ENCODE data around the gene POU3F3. TPM values are rescaled to one million over a fixed set of nuclear protein-coding genes. Genes with fewer than 3 reads are reported as not detected.

The POU3F3 gene
- 1 to 10 TPM in 1 of 4 donors, under 1 TPM in 3; 0.17 to 1.7 (median 0.82) TPM for total RNA-seq

- TF ChIP-seq, protein P1, sequence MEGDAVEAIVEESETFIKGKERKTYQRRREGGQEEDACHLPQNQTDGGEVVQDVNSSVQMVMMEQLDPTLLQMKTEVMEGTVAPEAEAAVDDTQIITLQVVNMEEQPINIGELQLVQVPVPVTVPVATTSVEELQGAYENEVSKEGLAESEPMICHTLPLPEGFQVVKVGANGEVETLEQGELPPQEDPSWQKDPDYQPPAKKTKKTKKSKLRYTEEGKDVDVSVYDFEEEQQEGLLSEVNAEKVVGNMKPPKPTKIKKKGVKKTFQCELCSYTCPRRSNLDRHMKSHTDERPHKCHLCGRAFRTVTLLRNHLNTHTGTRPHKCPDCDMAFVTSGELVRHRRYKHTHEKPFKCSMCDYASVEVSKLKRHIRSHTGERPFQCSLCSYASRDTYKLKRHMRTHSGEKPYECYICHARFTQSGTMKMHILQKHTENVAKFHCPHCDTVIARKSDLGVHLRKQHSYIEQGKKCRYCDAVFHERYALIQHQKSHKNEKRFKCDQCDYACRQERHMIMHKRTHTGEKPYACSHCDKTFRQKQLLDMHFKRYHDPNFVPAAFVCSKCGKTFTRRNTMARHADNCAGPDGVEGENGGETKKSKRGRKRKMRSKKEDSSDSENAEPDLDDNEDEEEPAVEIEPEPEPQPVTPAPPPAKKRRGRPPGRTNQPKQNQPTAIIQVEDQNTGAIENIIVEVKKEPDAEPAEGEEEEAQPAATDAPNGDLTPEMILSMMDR (IDR thresholded peaks at IDR 0.05; ENCODE audit: low read depth), result no peak
These were observed at the start of gene POU3F3 for GRCh38 chr2:104853534-104854497. Gene POU3F3 (plus strand): TSS chr2:104854115. CDS start chr2:104855511, 1,396 bp downstream.

- TF ChIP-seq, protein P1 (IDR thresholded peaks at IDR 0.05; ENCODE audit: low read depth), result no peak
These were observed 49.6 kb upstream of the POU3F3 start for GRCh38 chr2:104804148-104804890.

- TF ChIP-seq, protein P1 (IDR thresholded peaks at IDR 0.05; ENCODE audit: low read depth), result no peak
These were observed 41.6 kb upstream of the POU3F3 start for GRCh38 chr2:104812286-104812685.

- TF ChIP-seq, protein P1 (IDR thresholded peaks at IDR 0.05; ENCODE audit: low read depth), result no peak
These were observed 37.8 kb upstream of the POU3F3 start for GRCh38 chr2:104816143-104816542.

DNA sequence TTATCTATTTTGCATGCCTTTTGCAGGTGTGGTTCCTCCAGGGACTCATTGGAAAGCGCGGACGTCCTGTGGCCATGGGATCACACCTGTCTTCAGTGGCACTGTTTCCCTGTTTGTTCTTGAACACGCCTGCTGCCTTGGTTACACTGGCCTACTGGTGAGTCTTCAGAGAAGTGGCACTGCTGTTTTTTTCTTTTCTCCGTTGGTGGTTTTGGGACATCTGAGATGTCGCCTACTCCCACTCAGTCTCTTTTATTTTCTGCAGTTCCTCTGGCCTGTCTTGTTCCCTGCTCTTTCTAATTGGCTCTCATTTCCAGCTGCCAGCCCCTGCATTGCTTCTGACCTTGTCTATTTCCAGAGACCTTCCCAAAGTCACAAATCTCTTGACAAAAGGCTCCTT is 35.7 kb upstream of the POU3F3 start:
- TF ChIP-seq, protein P1 (IDR thresholded peaks at IDR 0.05; ENCODE audit: low read depth), result no peak

- TF ChIP-seq, protein P1 (IDR thresholded peaks at IDR 0.05; ENCODE audit: low read depth), result no peak
These were observed 33.8 kb upstream of the POU3F3 start for GRCh38 chr2:104820126-104820525.
